AG10803 (cell line): ENCODE measurements around the gene TULP1.

Experiments
- DNase-seq: peaks from one replicate; pipeline ENCODE4 v3.0.0; 2010; ENCODE audit warnings: low read depth
- H3K4me3 ChIP-seq: 2 replicates; pipeline ENCODE4 v1.5.1; 2011; ENCODE audit warnings: mild to moderate bottlenecking, low read length, control low read depth
- CTCF ChIP-seq: conservative IDR thresholded peaks from 2 replicates; pipeline ENCODE4 v1.5.1; 2011; ENCODE audit warnings: mild to moderate bottlenecking, low read length, control low read depth, inconsistent platforms

The TULP1 gene

GRCh38 chr6:35475573-35475972, 37.1 kb downstream of the TULP1 start:
- H3K4me3 ChIP-seq, result no peak overlapping the region
- TF ChIP-seq CTCF, result no peak
- DNase-seq, result no peak

- no peak for DNase-seq
- TF ChIP-seq CTCF, result no peak
- no peak overlapping the region for H3K4me3 ChIP-seq
These were observed 37.6 kb downstream of the TULP1 start for GRCh38 chr6:35474942-35475570.

GRCh38 chr6:35474131-35474941, 38.4 kb downstream of the TULP1 start:
- H3K4me3 ChIP-seq, result no peak overlapping the region
- DNase-seq, result no peak
- TF ChIP-seq CTCF, result no peak

- TF ChIP-seq CTCF, result no peak
- DNase-seq, result no peak
- no peak overlapping the region for H3K4me3 ChIP-seq
These were observed 38.9 kb downstream of the TULP1 start for GRCh38 chr6:35473850-35474130.

- no peak overlapping the region for H3K4me3 ChIP-seq
- no peak for TF ChIP-seq CTCF
- DNase-seq, result no peak
These were observed 39.4 kb downstream of the TULP1 start for GRCh38 chr6:35473075-35473849.

- DNase-seq, result no peak
- 0 out of 2 replicates have a peak overlapping the region, but pooled peaks have one; percentile 15 for H3K4me3 ChIP-seq
- TF ChIP-seq CTCF, result no peak
These were observed 40.8 kb downstream of the TULP1 start for GRCh38 chr6:35471836-35472345.
